ENCODE results near the gene BACE2.
"Not testable (repeated sequence)": the region's sequence is repeated elsewhere in the genome, so short reads cannot be mapped to it uniquely, and the experiment has no call there.

BACE2 gene

DNA sequence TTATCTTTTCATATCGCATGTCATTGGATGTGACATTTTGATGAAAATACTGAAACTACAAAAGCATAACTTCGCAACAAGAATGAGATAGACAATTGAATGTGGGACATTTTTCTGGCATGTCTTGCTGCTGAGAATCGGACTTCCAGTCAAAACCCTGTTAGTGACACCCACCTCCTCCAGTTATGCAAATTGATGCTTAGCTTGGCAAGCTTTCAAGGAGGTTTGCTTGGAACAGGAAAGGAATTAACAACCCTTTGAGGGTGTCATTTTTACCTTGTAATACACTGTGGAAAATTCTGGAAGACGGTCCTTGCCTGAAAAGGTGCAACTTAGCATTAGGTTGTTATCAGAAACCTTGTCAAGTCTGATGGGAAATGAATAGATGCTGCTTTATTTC, 109.9 kb downstream of the BACE2 start:
- no peak for DNase-seq (ENCODE audit: low spot score)

DNA sequence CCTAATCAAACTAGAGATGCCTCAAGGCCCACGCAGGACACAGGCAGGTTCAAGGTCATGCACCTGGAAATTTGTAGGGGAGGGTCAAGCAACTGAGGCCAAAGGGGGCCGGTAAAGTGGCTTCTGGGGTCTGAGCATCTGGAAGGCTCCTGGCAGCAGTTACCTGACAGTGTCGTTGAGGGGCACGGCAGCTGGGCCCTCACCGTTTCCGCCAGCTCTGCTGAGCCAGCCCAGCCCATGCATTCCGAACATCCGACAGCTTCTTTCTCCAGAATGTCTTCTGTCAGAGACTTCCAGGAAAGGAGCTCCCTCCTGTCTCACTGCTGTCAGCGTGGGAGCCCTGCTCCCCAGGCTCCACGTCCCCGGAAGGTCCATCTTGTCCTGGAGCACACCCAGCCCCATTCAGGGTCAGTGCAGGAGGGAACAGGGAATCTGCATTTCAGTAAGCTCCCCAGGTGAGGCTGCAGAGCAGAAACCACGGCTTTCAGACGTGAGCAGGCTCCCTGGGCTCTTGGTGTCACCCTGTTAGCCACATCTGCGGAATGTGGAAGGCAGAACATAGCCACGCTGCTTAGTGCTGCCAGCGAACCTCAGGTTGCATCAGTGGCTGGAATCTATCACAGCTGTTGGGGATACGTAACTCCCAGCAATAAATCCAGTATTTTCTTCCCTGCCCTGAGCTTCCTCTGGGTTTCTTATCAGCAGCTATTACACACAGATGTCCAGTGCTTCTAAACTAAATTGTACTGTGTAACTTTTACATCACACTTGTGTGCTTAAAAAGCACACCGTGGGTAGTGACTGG, 112.4 kb downstream of the BACE2 start:
- peak; percentile 79 for DNase-seq (ENCODE audit: low spot score)

DNA sequence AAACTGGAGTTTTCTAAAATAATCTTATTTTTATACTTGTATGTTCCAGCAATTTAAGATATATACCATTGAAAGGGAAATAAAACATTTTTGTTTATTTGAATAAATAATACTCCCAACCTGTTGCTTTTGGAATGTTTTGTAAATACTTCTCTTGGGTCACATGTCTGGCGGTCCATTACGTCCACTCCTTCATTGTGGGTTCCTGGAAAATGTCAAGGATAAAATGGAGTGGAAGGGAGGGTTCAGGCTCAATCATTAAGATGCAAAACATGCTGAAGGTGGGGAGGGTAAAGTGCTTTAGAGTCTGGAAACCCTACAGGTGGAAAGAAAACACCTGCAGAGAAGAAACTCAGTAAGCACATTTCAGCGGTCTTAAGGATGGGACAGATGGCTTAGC, 114.5 kb downstream of the BACE2 start:
- DNase-seq (ENCODE audit: low spot score): no peak

DNA sequence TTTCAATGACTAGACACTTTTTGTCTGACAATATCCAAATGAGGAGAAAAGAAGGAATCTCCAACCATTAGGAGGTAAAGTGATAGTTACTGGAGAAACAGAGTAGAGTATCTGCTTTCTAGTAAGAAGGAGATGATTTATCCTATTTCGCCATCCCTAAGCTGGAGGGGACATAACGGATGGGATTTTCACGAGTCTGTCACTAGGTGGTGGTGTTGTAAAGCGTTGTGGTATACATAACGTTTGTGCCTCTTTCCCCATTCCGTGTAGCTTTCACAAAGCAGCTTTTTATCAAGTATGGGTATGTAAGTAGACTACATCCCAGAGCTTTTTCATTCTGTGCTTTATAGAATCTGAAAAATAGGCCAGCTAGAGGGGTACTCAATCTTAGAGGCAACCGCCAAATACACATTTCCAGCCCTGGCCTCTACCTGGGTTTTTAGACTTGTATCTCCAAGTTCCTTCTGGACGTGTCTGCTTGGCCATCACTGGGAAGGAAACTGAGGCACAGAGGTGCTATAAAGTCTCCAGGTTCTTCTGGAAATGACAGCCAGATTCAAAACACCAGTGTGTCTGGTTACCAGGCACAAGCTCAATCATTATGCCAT, 115.4 kb downstream of the BACE2 start:
- DNase-seq (ENCODE audit: low spot score): peak; percentile 89

DNA sequence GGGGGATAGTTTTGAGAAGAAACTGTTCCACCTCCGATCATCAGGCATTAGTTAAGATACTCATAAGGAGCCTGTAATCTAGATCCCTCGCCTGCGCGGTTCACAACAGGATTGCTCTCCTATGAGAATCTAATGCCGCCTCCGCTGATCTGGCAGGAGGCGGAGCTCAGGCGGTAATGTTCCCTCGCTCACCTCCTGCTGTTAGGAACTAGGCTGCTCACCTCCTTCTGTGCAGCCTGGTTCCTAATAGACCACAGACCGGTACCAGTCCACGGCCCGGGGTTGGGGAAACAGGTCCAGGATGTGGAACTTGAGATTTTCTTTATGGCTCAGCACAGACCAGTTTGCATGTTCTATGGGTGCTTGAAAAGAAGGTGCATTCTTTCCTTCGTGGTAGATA, 121.5 kb downstream of the BACE2 start:
- DNase-seq (ENCODE audit: low spot score): no peak

DNA sequence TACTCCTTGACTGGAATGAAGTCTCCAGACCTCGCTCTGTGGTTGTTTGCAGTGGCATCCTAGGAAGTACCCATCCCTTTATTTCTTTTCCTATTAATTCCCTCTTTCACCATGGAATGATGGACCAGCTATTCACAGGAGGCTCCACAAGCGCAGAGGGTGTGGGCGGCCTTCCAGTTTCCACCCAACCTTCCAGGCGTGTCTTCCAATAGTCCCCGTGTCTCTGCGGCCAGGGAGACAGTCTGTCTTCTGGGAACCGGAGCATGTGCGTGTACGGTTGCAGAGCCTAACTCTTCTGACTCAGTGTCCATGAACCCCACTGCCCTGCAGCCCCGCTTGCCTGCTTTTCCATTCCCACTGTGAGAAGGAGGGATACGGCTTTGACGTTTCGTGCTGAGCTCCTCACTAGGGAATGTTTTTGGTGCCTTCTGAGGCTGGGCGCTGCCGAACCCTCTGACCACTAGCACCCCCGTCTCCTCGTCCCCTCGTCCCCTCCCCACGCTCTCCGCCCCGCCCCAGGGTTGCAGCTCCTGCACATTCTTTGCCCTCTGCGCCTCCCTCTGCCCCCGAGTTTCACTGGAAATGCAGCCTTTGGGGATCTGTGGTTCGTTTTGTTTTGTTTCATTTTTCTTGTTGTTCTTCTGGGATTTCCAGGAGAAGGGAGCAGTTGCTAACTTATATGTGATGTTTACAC, 122.3 kb downstream of the BACE2 start:
- DNase-seq (ENCODE audit: low spot score): no peak

DNA sequence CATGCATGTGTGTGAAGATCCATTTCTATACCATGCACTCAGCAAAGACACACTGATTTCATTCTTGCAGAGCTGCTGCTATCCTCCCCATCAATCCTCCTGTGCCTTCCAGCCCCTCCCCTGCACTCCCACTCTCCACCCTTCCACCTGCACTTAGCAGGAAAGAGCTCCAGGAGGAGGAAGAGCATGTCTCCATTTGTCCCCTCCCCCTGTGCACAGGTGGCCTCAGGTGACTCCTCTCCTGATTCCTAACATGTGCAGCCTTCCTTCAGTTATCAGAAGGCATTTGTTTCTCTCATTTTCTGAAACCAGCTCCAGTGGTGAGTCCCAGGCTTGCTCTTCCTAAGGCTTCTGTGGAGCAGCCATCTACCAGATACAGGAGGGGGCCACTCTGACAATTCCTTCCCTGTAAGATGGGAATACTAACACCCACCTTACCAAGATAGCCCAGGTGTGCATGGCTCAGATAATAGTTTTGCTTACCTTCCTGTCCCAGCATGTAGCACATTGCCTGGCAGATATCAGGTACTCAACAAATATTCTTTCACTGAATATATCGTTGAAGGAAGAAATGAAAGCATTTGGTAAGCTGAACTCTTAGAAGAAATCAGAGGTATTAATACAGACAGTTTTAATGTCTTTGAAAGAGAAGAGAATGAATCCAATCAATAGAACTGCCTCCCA, 126.7 kb downstream of the BACE2 start:
- DNase-seq (ENCODE audit: low spot score): no peak

DNA sequence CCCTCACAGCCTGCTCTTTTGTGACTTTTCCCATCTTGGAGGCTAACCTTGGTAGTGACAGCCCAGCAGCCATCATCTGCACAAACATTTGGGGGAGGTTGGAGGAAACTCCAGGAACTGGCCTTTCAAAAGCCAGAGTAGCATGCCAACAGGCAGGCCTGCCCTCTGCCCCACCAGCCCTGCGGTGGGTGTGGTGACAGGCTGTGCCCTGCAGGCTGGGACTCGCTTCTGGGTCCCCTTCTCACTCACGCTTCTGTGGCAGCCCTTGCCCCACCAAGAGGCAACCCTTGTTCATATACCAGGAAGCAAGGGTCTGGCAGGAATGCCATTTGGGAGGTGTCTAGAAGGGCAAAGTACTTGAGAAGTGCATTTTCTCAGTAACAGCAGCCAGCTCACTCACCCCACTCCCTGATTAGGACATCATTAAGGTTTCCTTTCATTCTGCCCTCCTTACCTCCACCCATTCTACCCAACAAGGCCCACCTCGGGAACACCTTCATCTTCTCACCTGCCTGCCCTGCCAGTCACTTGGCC, 127.8 kb downstream of the BACE2 start:
- DNase-seq (ENCODE audit: low spot score): no peak

DNA sequence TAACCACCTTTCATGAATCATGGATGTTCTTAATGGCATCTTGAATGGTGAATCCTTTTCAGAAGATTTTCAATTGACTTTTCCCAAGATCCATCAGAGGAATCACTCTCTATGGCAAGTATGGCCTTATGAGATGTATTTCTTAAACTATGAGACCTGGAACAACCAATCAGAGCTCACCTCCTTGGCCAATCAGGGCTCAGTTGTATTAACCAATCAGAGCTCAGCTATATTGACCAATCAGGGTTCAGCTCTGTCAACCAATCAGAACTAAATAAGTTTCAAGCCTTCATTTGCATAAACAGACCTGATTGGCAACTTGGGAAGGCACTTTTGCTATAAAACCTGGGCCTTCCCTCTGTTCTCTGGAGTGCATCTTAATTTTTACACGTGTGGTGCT, 135.0 kb downstream of the BACE2 start:
- DNase-seq (ENCODE audit: low spot score): no peak

DNA sequence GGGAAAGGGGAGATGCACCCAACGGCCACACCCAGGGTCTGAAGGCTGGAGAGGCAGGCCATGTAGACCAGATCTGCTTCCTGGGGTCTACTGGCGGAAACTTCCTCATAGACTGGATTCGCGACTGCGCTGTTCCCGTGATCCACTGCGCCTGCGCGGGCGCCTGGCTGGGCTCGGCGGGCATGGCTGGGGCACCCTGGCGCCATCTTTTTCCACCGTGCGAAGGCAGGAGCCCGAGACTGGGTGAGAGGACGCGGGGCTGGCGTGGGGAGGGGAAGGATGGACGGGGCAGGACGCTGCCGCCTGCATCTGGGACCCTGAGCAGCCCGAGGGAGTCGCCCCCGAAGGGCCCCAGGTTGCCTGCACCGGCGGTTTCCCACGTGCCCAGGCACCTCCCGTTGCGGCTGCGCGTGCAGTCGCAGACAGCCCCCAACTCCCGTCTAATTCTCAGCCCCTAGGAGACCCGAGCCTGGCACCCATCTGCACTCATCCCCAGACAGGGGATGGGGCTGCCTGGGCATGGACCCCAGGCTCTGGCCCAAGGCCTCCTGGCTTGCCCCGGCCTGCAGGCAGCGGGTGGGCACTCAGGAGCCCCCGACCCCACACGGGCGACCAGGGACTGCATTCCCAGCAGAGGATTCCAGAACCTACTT, 136.2 kb downstream of the BACE2 start:
- no peak for DNase-seq (ENCODE audit: low spot score)

DNA sequence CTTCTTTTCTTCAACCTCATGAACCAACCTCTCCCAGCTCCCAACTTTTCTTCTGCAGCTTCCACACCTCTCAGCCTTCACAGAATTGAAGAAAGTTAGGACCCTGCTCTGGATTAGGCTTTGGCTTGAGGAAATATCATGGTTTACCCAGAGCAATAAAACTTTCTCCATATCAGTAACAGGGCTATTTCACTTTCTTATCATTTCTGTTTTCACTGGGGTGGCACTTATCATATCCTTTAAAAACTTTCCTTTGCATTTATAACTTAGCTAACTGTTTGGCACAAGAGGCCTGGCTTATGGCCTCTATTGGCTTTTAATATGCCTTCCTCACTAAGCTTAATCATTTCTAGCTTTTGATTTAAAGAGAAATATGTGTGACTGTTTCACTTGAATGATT, 139.3 kb downstream of the BACE2 start:
- DNase-seq (ENCODE audit: low spot score): no peak

DNA sequence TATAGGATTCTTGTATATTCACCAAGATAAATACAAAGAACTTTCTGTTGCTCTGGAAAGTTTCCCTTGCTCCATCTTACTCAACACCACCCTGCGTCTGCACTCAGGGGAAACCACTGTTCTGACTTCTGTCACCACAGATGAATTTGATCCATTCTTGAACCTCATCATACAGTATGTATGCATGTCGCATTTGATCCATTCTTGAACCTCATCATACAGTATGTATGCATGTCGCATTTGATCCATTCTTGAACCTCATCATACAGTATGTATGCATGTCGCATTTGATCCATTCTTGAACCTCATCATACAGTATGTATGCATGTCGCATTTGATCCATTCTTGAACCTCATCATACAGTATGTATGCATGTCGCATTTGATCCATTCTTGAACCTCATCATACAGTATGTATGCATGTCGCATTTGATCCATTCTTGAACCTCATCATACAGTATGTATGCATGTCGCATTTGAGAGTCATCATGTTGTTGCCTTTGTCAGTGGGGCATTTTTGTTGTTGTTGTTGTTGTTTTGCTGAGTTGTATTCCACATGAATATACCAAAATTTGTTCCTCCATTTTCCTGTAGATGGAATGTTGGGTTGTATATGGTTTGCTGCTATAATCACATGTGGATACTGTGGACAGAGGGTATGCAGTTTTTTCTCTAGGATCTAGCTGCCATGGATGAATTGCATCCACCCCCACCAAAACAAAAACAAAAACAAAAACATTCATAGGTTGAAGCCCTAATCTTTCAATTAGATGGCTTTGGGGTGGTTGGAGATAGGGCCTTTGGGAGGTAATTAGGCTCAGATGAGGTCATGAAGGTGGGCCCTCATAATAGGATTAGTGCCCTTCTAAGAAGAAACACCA, 145.6 kb downstream of the BACE2 start:
- not testable (repeated sequence) for DNase-seq (ENCODE audit: low spot score)

DNA sequence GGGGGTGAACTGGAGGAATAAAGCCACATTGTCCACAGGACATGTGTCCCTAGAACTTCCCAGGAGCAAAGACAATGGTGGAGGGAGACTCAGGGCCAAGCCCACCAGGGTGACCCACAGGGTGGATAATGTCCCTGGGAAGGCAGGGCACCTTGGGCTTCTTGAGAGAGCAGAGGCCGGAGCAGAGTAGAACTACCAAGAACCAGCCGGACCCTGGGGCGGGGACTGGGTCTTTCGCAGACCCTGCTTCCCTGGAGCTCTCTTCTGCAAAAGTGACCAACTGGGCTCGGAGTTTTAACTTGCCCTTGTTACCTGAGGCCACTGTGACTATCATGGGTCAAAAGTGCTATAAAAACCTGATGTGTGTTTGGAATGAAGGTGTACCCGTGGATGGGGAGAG, 147.8 kb downstream of the BACE2 start:
- no peak for DNase-seq (ENCODE audit: low spot score)

DNA sequence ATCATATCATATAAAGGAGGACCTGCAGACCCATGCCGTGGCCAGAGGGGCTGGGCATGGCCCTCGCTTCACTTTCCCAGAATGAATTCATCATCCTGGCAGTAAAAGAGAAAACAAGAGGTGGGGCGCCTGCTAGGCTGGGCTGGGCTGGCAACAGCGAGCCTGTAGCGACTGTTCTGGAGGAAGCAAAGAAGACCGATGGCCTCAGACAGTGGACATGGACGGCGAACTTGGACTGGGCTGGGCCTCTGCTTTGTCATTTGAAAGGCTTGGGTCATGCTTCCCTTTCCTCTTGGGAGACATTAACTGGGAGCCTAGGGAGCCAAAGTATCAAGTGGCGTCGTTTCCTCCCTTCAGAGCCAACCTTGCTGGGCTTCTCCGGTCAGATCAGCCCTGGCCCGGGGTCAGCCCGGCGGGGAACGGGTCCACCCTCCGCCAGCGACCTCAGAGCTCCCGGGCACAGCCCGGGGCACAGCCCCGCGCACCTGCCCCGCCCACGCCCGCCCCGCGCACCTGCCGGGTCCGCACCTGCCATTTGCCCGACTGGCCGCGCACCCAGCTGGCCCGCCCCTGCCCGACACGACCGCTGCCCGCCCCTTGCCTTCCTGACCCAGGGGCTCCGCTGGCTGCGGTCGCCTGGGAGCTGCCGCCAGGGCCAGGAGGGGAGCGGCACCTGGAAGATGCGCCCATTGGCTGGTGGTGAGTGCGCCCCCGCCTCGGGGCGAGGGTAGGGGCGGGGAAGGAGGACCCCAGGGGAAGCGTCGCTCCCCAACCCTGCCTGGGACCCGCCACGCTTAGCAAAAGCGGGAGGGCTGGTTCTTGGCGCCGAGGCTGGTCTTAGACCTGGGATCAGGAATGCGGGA, 148.5 kb downstream of the BACE2 start, which contains the start of gene FAM3B:
Gene FAM3B (plus strand): TSS at position 602 of the 863 bp plus-strand sequence. CDS start 79 bp downstream, at position 681.
- DNase-seq (ENCODE audit: low spot score): no peak

DNA sequence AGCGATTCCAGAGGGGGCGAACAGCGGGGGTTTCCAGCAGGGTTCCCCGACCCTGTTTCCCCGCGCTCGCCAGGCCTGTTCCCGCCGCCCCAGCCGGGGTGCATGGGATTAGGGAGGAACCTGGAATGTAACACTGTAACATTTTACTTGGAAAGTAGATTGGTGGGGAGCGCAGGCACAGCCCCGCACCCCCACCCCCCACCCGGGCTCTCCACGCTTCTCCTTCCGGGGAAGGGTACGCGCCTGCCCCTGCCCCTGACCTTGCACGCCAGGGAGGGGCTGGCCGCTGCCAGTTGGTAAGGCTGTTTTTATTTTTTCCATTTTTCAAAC, 149.1 kb downstream of the BACE2 start:
- DNase-seq (ENCODE audit: low spot score): no peak

DNA sequence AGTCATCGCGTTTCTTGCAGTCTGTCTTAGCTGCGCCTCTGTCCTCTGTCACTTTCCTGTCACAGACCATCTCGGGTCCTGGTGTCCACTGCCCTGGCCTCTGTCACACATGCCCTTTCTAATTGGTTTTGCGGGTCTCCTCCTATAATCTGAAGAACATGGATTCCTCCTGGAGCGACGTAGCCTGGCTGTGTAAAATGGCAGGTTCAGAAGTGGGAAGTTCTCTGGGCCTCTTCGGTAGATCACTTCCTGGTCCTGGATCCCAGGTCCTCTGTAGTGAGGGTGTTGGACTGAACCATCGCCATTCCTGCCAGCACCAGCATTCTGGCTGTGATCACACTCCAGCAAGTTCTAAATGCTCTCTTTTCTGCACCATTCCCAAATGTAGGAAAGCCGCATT, 149.5 kb downstream of the BACE2 start:
- no peak for DNase-seq (ENCODE audit: low spot score)

DNA sequence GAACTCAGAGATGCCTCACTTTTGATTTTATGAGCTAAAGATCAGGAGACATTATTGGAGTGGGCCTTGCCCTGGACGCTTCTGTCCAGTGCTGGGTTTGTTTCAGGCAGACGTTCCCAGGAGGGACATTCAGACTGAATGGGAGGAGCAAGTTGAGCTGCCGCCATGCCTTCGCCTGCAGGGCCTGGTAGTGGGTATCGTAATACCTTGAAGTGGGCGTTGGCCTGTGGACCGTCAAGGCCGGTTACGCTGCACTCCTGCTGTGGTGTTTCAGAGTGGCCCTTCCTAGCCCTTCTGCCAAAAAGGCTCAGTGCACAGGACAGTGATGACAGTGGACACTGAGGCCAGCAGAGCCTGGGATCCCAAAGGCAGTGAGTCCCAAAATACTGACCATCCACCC, 150.3 kb downstream of the BACE2 start:
- no peak for DNase-seq (ENCODE audit: low spot score)

DNA sequence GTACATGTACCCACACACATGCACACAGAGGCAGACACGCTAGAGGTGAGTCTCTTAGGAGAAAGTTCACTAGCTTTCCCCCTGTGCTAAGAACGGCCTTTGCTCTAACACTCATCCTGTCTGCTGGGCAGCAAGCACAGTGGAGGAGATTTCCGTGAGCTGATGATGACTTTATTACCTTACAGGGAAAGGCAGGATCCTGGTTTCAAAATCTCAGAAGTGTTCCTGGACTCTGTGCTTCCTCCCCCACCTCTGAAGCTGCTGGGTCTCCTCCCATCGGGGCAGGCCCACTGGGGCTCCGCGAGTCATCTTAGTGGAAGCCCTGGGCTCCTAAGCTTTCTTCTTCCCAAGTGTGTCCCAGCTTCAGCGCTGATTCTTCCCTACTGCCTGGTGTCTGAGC, 151.3 kb downstream of the BACE2 start:
- no peak for DNase-seq (ENCODE audit: low spot score)

DNA sequence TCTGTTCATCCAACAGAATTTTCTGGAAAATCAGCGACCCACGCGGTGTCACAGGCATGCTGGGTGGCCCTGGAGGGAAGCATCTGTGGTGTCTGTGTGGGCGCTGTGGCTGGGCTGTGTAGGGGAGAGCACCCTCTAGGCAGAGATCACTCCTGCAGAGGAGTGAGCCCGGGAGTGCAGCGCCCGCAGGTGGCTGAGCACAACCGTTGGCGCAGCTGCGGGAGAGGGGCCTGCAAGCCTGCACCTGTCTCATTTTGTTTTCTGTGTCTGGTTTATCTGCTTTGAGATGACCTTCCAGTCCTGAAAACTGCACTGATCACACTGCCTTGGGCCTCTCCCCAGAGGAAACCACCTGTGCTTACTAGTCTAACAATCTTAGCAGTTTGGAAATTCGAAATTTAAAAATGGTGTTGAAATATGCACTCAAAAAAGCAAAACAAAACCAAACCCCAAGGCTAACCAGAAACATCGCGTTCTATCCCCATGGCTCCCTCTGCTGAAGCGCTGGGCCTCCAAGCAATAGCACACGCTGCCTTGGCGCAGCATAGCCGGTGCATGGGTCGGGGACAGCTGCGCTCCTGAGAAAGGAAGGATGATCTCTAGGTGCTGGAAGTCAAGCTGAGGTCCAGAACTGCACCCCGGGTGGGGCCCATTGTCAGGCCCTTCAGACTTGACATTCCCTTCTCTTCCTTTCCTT, 153.4 kb downstream of the BACE2 start:
- no peak for DNase-seq (ENCODE audit: low spot score)

Data from AG20443 (cell line).